ENCODE results near the gene RHOT2.

DNA sequence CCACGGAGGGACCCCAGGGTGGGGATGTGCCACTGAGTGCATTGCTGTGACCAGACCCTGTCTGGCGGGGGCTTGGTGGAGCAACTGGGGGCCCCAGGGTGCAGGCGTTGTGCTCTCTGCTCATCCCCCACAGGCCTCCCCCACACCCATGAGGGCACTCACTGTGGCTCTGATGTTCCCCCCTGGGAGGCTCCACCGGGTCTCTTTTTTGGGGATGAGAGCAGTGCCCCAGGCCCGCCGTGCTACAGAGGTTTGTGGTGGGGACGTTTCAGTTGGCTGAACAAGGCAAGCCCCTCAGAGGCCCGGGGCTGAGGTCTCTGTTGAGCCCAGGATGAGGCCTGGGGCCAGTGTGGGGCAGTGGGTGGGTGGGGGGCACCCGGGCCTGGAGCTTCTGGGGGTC, 55.8 kb downstream of the RHOT2 start:
- TF ChIP-seq CTCF (conservative IDR thresholded peaks at IDR 0.05 in 1 of 2, IDR thresholded peaks at IDR 0.05 in 1 of 2; ENCODE audit: extremely low read depth in 1 of 2, insufficient read depth in 1 of 2, low read depth in 1 of 2, low read length in 2 of 2) (no peak), EZH2 (IDR thresholded peaks at IDR 0.05; ENCODE audit: borderline replicate concordance, low read length) (no peak)
